ENCODE data around the gene PRKAG1. TPM values are rescaled to one million over a fixed set of nuclear protein-coding genes. Genes with fewer than 3 reads are reported as not detected.

PRKAG1 gene
- total RNA-seq, 6 experiments from 2014 or later = 24.8 to 36.2 (median 30.1) TPM

DNA sequence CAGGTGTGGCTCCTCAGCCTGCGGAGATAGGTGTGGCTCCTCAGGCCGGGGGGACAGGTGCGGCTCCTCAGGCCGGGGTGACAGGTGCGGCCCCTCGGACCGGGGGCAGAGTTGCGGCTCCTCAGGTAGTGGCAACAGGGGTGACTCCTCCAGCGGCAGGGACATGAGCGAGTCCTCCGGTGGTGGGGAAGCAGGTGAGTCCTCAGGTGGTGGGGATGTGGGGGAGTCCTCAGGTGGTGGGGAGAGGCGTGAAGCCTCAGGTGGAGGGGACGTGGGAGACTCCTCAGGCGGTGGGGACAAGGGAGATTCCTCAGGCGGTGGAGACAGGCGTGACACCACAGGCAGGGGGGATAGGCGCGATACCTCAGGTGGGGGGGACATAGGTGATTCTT lies 32.8 kb upstream of the PRKAG1 start:
- H3K27ac ChIP-seq = no peak overlapping the region
- no peak for ATAC-seq
- H3K27me3 ChIP-seq = no peaks in the 10 kb centered on the region
- peaks cover 0 to 17% (median 5%) of the 10 kb centered on the region in 4 donors for H3K4me1 ChIP-seq
- TF ChIP-seq POLR2A (IDR thresholded peaks at IDR 0.05) = no peak
- TF ChIP-seq, protein P1, sequence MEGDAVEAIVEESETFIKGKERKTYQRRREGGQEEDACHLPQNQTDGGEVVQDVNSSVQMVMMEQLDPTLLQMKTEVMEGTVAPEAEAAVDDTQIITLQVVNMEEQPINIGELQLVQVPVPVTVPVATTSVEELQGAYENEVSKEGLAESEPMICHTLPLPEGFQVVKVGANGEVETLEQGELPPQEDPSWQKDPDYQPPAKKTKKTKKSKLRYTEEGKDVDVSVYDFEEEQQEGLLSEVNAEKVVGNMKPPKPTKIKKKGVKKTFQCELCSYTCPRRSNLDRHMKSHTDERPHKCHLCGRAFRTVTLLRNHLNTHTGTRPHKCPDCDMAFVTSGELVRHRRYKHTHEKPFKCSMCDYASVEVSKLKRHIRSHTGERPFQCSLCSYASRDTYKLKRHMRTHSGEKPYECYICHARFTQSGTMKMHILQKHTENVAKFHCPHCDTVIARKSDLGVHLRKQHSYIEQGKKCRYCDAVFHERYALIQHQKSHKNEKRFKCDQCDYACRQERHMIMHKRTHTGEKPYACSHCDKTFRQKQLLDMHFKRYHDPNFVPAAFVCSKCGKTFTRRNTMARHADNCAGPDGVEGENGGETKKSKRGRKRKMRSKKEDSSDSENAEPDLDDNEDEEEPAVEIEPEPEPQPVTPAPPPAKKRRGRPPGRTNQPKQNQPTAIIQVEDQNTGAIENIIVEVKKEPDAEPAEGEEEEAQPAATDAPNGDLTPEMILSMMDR (IDR thresholded peaks at IDR 0.05) = no peak
- no peaks in the 10 kb centered on the region for H3K9me3 ChIP-seq
- intact Hi-C loops (cut with DNase I) = no loop called here
- WGBS (ENCODE audit: insufficient coverage, low coverage, low lambda C conversion rate, missing lambda C conversion rate) = 97% methylated on average over 5 of the region's 18 CpGs
- peak in 1 of 3 donors; percentile 43 for DNase-seq
- no peak overlapping the region for H3K4me3 ChIP-seq
- peaks cover 13 to 78% (median 44%) of the 10 kb centered on the region in 4 donors for H3K36me3 ChIP-seq

DNA sequence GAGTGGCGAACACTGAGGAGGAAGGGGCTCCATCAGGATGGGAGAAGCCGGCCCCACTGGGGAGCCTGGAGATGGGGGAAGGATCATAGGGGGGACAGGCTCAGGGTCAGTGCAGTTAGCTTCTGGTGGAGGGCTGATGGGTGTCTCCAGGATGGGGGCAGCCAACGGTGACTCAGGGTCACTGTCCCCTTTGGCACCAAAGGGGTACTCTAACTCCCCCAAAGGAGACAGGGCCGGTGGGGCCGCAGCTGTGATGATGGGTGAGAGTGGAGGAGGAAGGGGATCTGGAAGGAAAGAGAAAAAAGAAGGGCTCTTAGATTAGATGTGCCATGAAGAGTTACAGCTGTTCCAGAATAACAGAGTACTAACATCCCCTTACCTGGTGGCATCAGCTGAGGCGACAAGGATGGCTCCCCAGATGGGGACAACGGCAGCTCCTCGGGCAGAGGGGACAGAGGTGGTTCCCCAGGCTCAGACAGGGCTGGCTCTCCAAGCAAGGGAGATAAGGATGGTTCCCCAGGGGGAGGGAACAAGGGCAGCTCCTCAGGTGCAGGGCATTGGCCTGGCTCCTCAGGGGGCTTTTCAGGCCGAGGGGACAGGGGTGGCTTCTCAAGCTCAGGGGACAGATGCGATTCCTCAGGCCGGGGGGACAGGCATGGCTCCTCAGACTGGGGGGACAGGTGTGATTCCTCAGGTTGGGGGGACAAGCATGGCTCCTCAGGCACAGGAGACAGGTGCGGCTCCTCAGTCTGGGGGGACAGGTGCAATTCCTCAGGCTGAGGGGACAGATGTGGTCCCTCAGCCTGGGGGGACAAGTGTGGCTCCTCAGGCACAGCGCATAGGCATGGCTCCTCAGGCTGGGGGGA lies 32.2 kb upstream of the PRKAG1 start:
- H3K4me1 ChIP-seq = peaks cover 0 to 11% (median 5%) of the 10 kb centered on the region in 4 donors
- no peak for ATAC-seq
- WGBS (ENCODE audit: insufficient coverage, low coverage, low lambda C conversion rate, missing lambda C conversion rate) = 84% methylated on average over 8 of the region's 13 CpGs
- no peak for DNase-seq
- no peaks in the 10 kb centered on the region for H3K27me3 ChIP-seq
- no peak for TF ChIP-seq POLR2A (IDR thresholded peaks at IDR 0.05)
- TF ChIP-seq, protein P1 (IDR thresholded peaks at IDR 0.05) = no peak
- H3K4me3 ChIP-seq = no peak overlapping the region
- intact Hi-C loops (cut with DNase I) = no loop called here
- no peaks in the 10 kb centered on the region for H3K9me3 ChIP-seq
- no peak overlapping the region for H3K27ac ChIP-seq
- peaks cover 13 to 84% (median 48%) of the 10 kb centered on the region in 4 donors for H3K36me3 ChIP-seq

DNA sequence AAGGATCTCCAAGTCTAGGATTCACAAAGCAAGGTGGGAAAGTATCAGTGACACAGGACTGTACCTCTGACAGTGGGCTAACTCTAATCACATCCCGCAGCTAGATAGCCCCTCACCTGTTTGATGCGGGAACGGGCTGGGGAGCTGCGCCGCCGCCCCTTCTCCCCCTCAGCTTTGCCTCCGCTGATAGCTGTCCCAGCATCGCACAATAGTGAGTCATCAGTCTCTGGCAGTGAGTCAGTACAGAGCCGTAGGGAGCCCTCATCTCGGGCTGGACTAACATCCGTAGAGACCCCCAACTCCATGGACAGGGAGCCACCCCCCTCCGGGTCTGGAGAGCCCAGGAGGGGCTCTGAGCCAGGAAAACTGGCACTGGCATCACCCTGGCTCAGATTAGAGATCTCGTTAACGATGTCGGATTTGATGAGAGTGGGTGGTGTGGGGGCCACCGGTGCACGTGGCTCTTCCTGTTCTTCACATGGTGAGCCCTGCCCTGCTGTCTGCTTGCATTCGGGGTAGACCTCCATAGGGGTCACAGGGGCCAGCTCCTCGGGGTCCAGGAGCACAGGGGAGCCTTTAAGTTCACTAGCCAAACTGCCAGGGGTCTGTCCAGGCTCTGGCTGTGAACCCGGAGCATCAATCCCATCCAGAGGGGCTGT lies 31.1 kb upstream of the PRKAG1 start:
- H3K27me3 ChIP-seq = no peaks in the 10 kb centered on the region
- H3K27ac ChIP-seq = no peak overlapping the region
- intact Hi-C loops (cut with DNase I) = no loop called here
- peaks cover 0 to under 1% (median 0%) of the 10 kb centered on the region in 4 donors for H3K4me1 ChIP-seq
- H3K4me3 ChIP-seq = no peak overlapping the region
- DNase-seq (no peak), ATAC-seq (no peak)
- H3K36me3 ChIP-seq = peaks cover 13 to 89% (median 54%) of the 10 kb centered on the region in 4 donors
- 100% methylated on average over 3 of the region's 20 CpGs for WGBS (ENCODE audit: insufficient coverage, low coverage, low lambda C conversion rate, missing lambda C conversion rate)
- TF ChIP-seq POLR2A (IDR thresholded peaks at IDR 0.05) = no peak
- TF ChIP-seq, protein P1 (IDR thresholded peaks at IDR 0.05) = no peak
- no peaks in the 10 kb centered on the region for H3K9me3 ChIP-seq

DNA sequence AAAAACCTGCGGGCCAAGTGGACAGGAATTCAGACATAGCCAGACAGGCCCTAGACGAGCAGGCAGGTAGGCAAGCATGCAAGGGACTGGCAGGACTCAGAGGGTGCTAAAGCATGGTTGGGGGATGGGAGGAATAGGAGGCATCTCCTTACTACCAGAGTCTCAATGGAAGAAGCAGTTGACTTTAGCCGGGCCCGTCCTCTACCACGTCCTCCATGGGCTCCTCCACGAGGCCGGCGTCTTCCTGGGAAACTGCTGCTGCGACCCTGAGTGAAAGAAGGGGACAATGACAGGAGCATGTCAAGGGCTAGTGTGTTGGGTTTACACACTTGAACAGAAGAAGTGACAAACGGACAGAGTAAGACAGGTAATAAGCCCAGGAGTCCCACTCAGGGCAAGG lies 30.4 kb upstream of the PRKAG1 start:
- WGBS (ENCODE audit: insufficient coverage, low coverage, low lambda C conversion rate, missing lambda C conversion rate) = 86% methylated on average over 7 of the region's 10 CpGs
- no peaks in the 10 kb centered on the region for H3K9me3 ChIP-seq
- no peak overlapping the region for H3K4me3 ChIP-seq
- H3K27me3 ChIP-seq = no peaks in the 10 kb centered on the region
- no peak overlapping the region for H3K27ac ChIP-seq
- peaks cover 15 to 89% (median 57%) of the 10 kb centered on the region in 4 donors for H3K36me3 ChIP-seq
- no peak for ATAC-seq
- intact Hi-C loops (cut with DNase I) = no loop called here
- no peak for DNase-seq
- no peaks in the 10 kb centered on the region for H3K4me1 ChIP-seq
- TF ChIP-seq POLR2A (IDR thresholded peaks at IDR 0.05) = no peak
- TF ChIP-seq, protein P1 (IDR thresholded peaks at IDR 0.05) = no peak
